Spleen (tissue), 7 donors: ENCODE results near the gene S100A8.

ENCODE experiments used
- POLR2A ChIP-seq, 3 donors: fragments of 450-650 bp; IDR thresholded peaks; one replicate each; pipeline ENCODE4 v1.5.1; 2017; ENCODE audit warnings: antibody characterized with exemption in 3 of 3, mild to moderate bottlenecking in 1 of 3
- POLR2AphosphoS5 ChIP-seq, 3 donors: sonication (generic); formaldehyde crosslinking; IDR thresholded peaks; one replicate each; pipeline ENCODE4 v1.5.1; 2017; ENCODE audit warnings: antibody characterized with exemption in 3 of 3
- TF ChIP-seq, protein P1 (sequence below), 11 experiments: fragments of 200-600 bp in 7 of 11; fragments of 450-650 bp in 4 of 11; sonication (generic) in 4 of 11; IDR thresholded peaks in 8 of 11; conservative IDR thresholded peaks in 3 of 11; 1 replicate in 7 of 11; 2 replicates in 4 of 11; pipeline versions ENCODE4 v1.4.0 to v1.8.0; 2016 to 2021; ENCODE audit warnings: antibody characterized with exemption in 11 of 11, inconsistent platforms in 4 of 11, mild to moderate bottlenecking in 1 of 11
- donor health status: DM: no; HTN: no; CAD: no; lungs with moderate emphysema.
- donor health status: DM: no; HTN: no; CAD: no.
- donor health status: DM: no; HTN: no; CAD: no.

DNA sequence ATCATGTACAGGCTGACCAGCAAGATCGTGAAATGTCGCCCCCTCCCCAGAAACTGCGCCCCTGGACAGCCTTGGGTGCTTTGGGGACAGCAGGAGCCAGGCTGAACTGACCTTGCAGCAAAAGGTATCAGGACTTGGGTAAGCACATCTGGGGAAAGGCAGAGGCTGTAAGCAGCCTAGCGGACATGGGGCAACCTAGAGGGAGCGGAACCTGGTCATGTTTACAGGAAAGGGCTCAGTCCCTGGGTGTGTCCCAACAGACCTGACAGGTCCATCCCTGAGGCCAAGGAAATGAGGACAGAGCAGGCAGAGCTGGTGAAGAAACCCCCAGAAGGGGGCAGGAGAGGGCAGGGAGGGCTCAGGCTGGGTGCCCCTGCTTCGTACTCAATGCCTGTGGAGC lies 3.1 kb upstream of the S100A8 start:
- TF ChIP-seq, protein P1, sequence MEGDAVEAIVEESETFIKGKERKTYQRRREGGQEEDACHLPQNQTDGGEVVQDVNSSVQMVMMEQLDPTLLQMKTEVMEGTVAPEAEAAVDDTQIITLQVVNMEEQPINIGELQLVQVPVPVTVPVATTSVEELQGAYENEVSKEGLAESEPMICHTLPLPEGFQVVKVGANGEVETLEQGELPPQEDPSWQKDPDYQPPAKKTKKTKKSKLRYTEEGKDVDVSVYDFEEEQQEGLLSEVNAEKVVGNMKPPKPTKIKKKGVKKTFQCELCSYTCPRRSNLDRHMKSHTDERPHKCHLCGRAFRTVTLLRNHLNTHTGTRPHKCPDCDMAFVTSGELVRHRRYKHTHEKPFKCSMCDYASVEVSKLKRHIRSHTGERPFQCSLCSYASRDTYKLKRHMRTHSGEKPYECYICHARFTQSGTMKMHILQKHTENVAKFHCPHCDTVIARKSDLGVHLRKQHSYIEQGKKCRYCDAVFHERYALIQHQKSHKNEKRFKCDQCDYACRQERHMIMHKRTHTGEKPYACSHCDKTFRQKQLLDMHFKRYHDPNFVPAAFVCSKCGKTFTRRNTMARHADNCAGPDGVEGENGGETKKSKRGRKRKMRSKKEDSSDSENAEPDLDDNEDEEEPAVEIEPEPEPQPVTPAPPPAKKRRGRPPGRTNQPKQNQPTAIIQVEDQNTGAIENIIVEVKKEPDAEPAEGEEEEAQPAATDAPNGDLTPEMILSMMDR (IDR thresholded peaks at IDR 0.05 in 8 of 11, conservative IDR thresholded peaks at IDR 0.05 in 3 of 11), result peak in 6 of 11 experiments; percentile 21 to 69 (median 53)
- peak; percentile 55 to 82 (median 58) for TF ChIP-seq POLR2AphosphoS5 (IDR thresholded peaks at IDR 0.05)
- TF ChIP-seq POLR2A (IDR thresholded peaks at IDR 0.05), result no peak
